HG02973 (cell line): ENCODE measurements around the gene LTB4R2.

Experiments used
- ATAC-seq: cut with Tn5 transposase; IDR thresholded peaks from one replicate; pipeline ENCODE4 v1.9.1; 2021; ENCODE audit warnings: moderate library complexity; ENCODE audit not compliant: unreplicated experiment

The LTB4R2 gene

GRCh38 chr14:24298892-24299254 lies 11.1 kb upstream of the LTB4R2 start:
- ATAC-seq, result no peak

GRCh38 chr14:24299255-24300191 lies 10.4 kb upstream of the LTB4R2 start, which contains the start of the genes DHRS1 and NOP9:
Gene DHRS1, minus strand, starts transcription at chr14:24299780. Its CDS starts 674 bp downstream, at chr14:24299106.
Gene NOP9, plus strand, starts transcription at chr14:24299850. Its CDS starts 105 bp downstream, at chr14:24299955.
- ATAC-seq, result peak; percentile 60

- ATAC-seq, result no peak
Observed at GRCh38 chr14:24300326-24300980, 9.5 kb upstream of the LTB4R2 start.

GRCh38 chr14:24304019-24304387 lies 5.9 kb upstream of the LTB4R2 start:
- no peak for ATAC-seq

GRCh38 chr14:24307156-24307574 lies 2.8 kb upstream of the LTB4R2 start:
- no peak for ATAC-seq

- ATAC-seq, result no peak
Observed at GRCh38 chr14:24307575-24308341, 2.2 kb upstream of the LTB4R2 start, which contains the start of gene CIDEB. Gene CIDEB, minus strand, starts transcription at chr14:24307977. Its CDS starts 119 bp downstream, at chr14:24307858.

GRCh38 chr14:24308342-24309124 lies 1.4 kb upstream of the LTB4R2 start:
- ATAC-seq, result no peak

GRCh38 chr14:24310265-24310645 lies 315 bp downstream of the LTB4R2 start:
- no peak for ATAC-seq

GRCh38 chr14:24310646-24311604 lies 985 bp downstream of the LTB4R2 start, which contains the start of gene LTB4R:
Gene LTB4R, plus strand, starts transcription at chr14:24311502. Its CDS starts 4,150 bp downstream, at chr14:24315652.
- peak; percentile 58 for ATAC-seq

- ATAC-seq, result no peak
Observed at GRCh38 chr14:24311837-24312615, 2.1 kb downstream of the LTB4R2 start.

GRCh38 chr14:24312736-24313507 lies 3.0 kb downstream of the LTB4R2 start:
- ATAC-seq, result no peak

- no peak for ATAC-seq
Observed at GRCh38 chr14:24313913-24314312, 4.0 kb downstream of the LTB4R2 start.

- ATAC-seq, result no peak
Observed at GRCh38 chr14:24314377-24315193, 4.6 kb downstream of the LTB4R2 start.

GRCh38 chr14:24315243-24315806 lies 5.4 kb downstream of the LTB4R2 start:
- ATAC-seq, result no peak

GRCh38 chr14:24315807-24316596 lies 6.1 kb downstream of the LTB4R2 start:
- ATAC-seq, result no peak

- ATAC-seq, result no peak
Observed at GRCh38 chr14:24316597-24316950, 6.6 kb downstream of the LTB4R2 start.
